Subcutaneous adipose tissue (tissue), 4 donors: ENCODE measurements around the gene AFTPH. TPM values are rescaled to one million over a fixed set of nuclear protein-coding genes. Genes with fewer than 3 reads are reported as not detected.

ENCODE experiments used
- CTCF ChIP-seq: fragments of 450-650 bp; IDR thresholded peaks from one replicate; pipeline ENCODE4 v1.5.1; 2016; ENCODE audit warnings: low read depth, mild to moderate bottlenecking, control low read depth, antibody characterized with exemption, moderate library complexity
- total RNA-seq, 4 donors: library from RNA; depleted of rRNA; stranded (reverse); fragments of >200 nt; gene quantifications; one replicate each; pipeline ENCODE4 v1.1.0, GENCODE V29; 2016

Gene AFTPH
- total RNA-seq, 4 donors from 2014 or later, result 39.2 to 50.5 (median 44.7) TPM

GRCh38 chr2:64617631-64618151, 93.6 kb downstream of the AFTPH start:
- no peak for TF ChIP-seq CTCF

- TF ChIP-seq CTCF, result no peak
These were observed 96.5 kb downstream of the AFTPH start for GRCh38 chr2:64620661-64621060.

GRCh38 chr2:64622443-64623241, 98.5 kb downstream of the AFTPH start:
- no peak for TF ChIP-seq CTCF

- TF ChIP-seq CTCF, result no peak
These were observed 99.2 kb downstream of the AFTPH start for GRCh38 chr2:64623242-64623850.

- TF ChIP-seq CTCF, result no peak
These were observed 100.0 kb downstream of the AFTPH start for GRCh38 chr2:64624108-64624610.

- no peak for TF ChIP-seq CTCF
These were observed 100.7 kb downstream of the AFTPH start for GRCh38 chr2:64624862-64625261.
